HCT116 (cell line): ENCODE data around the gene HLA-DRB1. TPM values are rescaled to one million over a fixed set of nuclear protein-coding genes. Genes with fewer than 3 reads are reported as not detected.

Experiments
- ATAC-seq: fragments of 200-7000 bp; cut with Tn5 transposase; 2 replicates; pipeline ENCODE4 v1.9.1; 2020; ENCODE audit warnings: mild to moderate bottlenecking, moderate library complexity
- BruUV-seq: library from RNA; stranded (reverse); fragments of 400-500 nt; replicated peaks from 2 replicates; lab custom pipeline; 2021; lab: Mats Ljungman, UMichigan
- CTCF ChIA-PET: fragments of 300-600 bp; sonication (Branson Sonifier 250); formaldehyde crosslinking; loops from one replicate; lab custom pipeline; 2021; ENCODE audit warnings: antibody characterized with exemption; lab: Charles Lee
- POLR2A ChIA-PET: fragments of 300-600, 350-600 bp; sonication (Branson Sonifier 250); formaldehyde crosslinking; loops from one replicate; lab custom pipeline; 2021; ENCODE audit warnings: antibody characterized with exemption; lab: Charles Lee
- RAD21 ChIA-PET, 2 experiments: fragments of 300-600 bp; sonication (Branson Sonifier 250); formaldehyde crosslinking; loops; one replicate each; lab custom pipeline; 2023; ENCODE audit warnings: low total read pairs in 2 of 2; ENCODE audit not compliant: uncharacterized antibody in 2 of 2, unreplicated experiment in 2 of 2, low non-redundant PET in 1 of 2; lab: Charles Lee
- DNase-seq: peaks from one replicate; pipeline ENCODE4 v3.0.0-alpha.2; 2010; ENCODE audit warnings: low read depth, low spot score
- H2AFZ ChIP-seq: fragments of 200-600 bp; shearing (Covaris generic), sonication (generic); 2 replicates; pipeline ENCODE4 v1.6.1; 2017; ENCODE audit warnings: low read depth, mixed run types, mixed read lengths, antibody characterized with exemption, low read length; ENCODE audit not compliant: poor library complexity, severe bottlenecking
- H3K27ac ChIP-seq: 2 replicates; pipeline ENCODE4 v1.5.1; 2012; ENCODE audit warnings: low read depth, low read length
- H3K27me3 ChIP-seq: fragments of 200-600 bp; sonication (generic); 2 replicates; pipeline ENCODE4 v1.6.1; 2016; ENCODE audit warnings: mixed run types, low read length, mixed read lengths; ENCODE audit not compliant: insufficient read depth
- H3K36me3 ChIP-seq, 2 experiments: fragments of 200-500 bp in 1 of 2; fragments of 200-600 bp in 1 of 2; sonication (Bioruptor generic) in 1 of 2; sonication (generic) in 1 of 2; 2 replicates each; pipeline versions ENCODE4 v1.5.1 to v1.6.1; 2014 to 2016; ENCODE audit warnings: low read length in 2 of 2, inconsistent platforms in 1 of 2, mixed read lengths in 1 of 2, mixed run types in 1 of 2; ENCODE audit not compliant: insufficient read depth in 2 of 2, control insufficient read depth in 1 of 2
- H3K4me1 ChIP-seq, 2 experiments: fragments of 200-600 bp in 1 of 2; sonication (generic) in 1 of 2; 2 replicates each; pipeline versions ENCODE4 v1.5.1 to v1.6.1; 2012 to 2017; ENCODE audit warnings: low read length in 2 of 2, inconsistent platforms in 1 of 2, mild to moderate bottlenecking in 1 of 2, mixed read lengths in 1 of 2, mixed run types in 1 of 2, moderate library complexity in 1 of 2; ENCODE audit not compliant: insufficient read depth in 2 of 2, control insufficient read depth in 1 of 2
- H3K4me2 ChIP-seq: fragments of 200-600 bp; sonication (generic); 2 replicates; pipeline ENCODE4 v1.6.1; 2017; ENCODE audit warnings: mixed run types, low read length, mixed read lengths
- H3K4me3 ChIP-seq, 2 experiments: fragments of 200-600 bp in 1 of 2; sonication (generic) in 1 of 2; replicated peaks in 1 of 2; 2 replicates each; pipeline ENCODE4 v1.5.1; 2011 to 2016; ENCODE audit warnings: low read length in 2 of 2, control low read depth in 1 of 2, low read depth in 1 of 2, mild to moderate bottlenecking in 1 of 2, mixed read lengths in 1 of 2, mixed run types in 1 of 2
- H3K79me2 ChIP-seq: fragments of 200-600 bp; sonication (generic); 2 replicates; pipeline ENCODE4 v1.6.1; 2017; ENCODE audit warnings: mild to moderate bottlenecking, mixed run types, low read length, moderate library complexity, mixed read lengths; ENCODE audit not compliant: insufficient read depth
- H3K9ac ChIP-seq: fragments of 200-600 bp; sonication (generic); 2 replicates; pipeline ENCODE4 v1.6.1; 2016; ENCODE audit warnings: low read length, mixed read lengths
- H3K9me2 ChIP-seq: fragments of 200-600 bp; sonication (generic), shearing (Covaris generic); 2 replicates; pipeline ENCODE4 v1.6.1; 2017; ENCODE audit warnings: mixed run types, mild to moderate bottlenecking, moderate library complexity; ENCODE audit not compliant: insufficient read depth
- H3K9me3 ChIP-seq, 2 experiments: fragments of 200-500 bp in 1 of 2; fragments of 200-600 bp in 1 of 2; sonication (Bioruptor generic) in 1 of 2; sonication (generic) in 1 of 2; 2 replicates each; pipeline ENCODE4 v1.6.1; 2014 to 2017; ENCODE audit warnings: low read length in 2 of 2, mixed read lengths in 2 of 2, inconsistent platforms in 1 of 2, low read depth in 1 of 2, mild to moderate bottlenecking in 1 of 2, mixed run types in 1 of 2, moderate library complexity in 1 of 2; ENCODE audit not compliant: control insufficient read depth in 1 of 2, insufficient read depth in 1 of 2
- H4K20me1 ChIP-seq: fragments of 200-600 bp; sonication (generic), shearing (Covaris generic); 2 replicates; pipeline ENCODE4 v1.6.1; 2017; ENCODE audit warnings: mixed run types, mild to moderate bottlenecking, moderate library complexity; ENCODE audit not compliant: insufficient read depth
- ATF3 ChIP-seq: IDR thresholded peaks from 2 replicates; pipeline ENCODE4 v1.6.1; 2012
- EGR1 ChIP-seq: IDR thresholded peaks from 2 replicates; pipeline ENCODE4 v1.6.1; 2012; ENCODE audit warnings: low read depth
- ELF1 ChIP-seq: IDR thresholded peaks from 2 replicates; pipeline ENCODE4 v1.6.1; 2012; ENCODE audit warnings: low read depth, borderline replicate concordance
- FOSL1 ChIP-seq: IDR thresholded peaks from 2 replicates; pipeline ENCODE4 v1.6.1; 2012; ENCODE audit warnings: low read depth
- JUND ChIP-seq: IDR thresholded peaks from 2 replicates; pipeline ENCODE4 v1.6.1; 2012
- MAX ChIP-seq: IDR thresholded peaks from 2 replicates; pipeline ENCODE4 v1.6.1; 2012
- POLR2A ChIP-seq: IDR thresholded peaks from 2 replicates; pipeline ENCODE4 v1.7.0; 2011; ENCODE audit warnings: borderline replicate concordance; ENCODE audit not compliant: insufficient read depth, insufficient read length; ENCODE audit errors: extremely low read depth
- REST ChIP-seq: IDR thresholded peaks from 2 replicates; pipeline ENCODE4 v1.6.1; 2012; ENCODE audit warnings: low read depth
- SIN3A ChIP-seq: IDR thresholded peaks from 2 replicates; pipeline ENCODE4 v1.6.1; 2012; ENCODE audit warnings: low read depth
- SRF ChIP-seq: IDR thresholded peaks from 2 replicates; pipeline ENCODE4 v1.6.1; 2012; ENCODE audit warnings: low read depth
- TCF7L2 ChIP-seq: IDR thresholded peaks from 2 replicates; pipeline ENCODE4 v1.7.0; 2011; ENCODE audit warnings: borderline replicate concordance, inconsistent platforms; ENCODE audit not compliant: insufficient read depth, insufficient read length; ENCODE audit errors: extremely low read depth
- YY1 ChIP-seq: IDR thresholded peaks from 2 replicates; pipeline ENCODE4 v1.6.1; 2011; ENCODE audit warnings: low read length, low read depth, moderate library complexity, mild to moderate bottlenecking; ENCODE audit not compliant: insufficient replicate concordance; ENCODE audit errors: extremely low read depth
- intact Hi-C: fragments of 100-400 bp; cut with micrococcal nuclease; formaldehyde crosslinking; loops from 2 replicates; pipeline ENCODE4 v1.10.0; 2022
- total RNA-seq: library from RNA; stranded (reverse); gene quantifications from one replicate; pipeline ENCODE4 v1.2.1, GENCODE V29; 2021; ENCODE audit not compliant: unreplicated experiment

The HLA-DRB1 gene
- total RNA-seq, 1 experiment from 2014 or later: 2.7 TPM

- Histone ChIP-seq H4K20me1 (no peaks in the 10 kb centered on the region), H3K9me3 (no peaks in the 10 kb centered on the region), H2AFZ (no peak overlapping the region), H3K4me3 (no peak overlapping the region), H3K4me1 (no peaks in the 10 kb centered on the region), H3K36me3 (no peaks in the 10 kb centered on the region), H3K79me2 (no peaks in the 10 kb centered on the region), H3K4me2 (no peak overlapping the region), H3K9ac (no peak overlapping the region), H3K9me2 (no peaks in the 10 kb centered on the region), H3K27ac (no peak overlapping the region), H3K27me3 (no peaks in the 10 kb centered on the region)
- BruUV-seq: no TSS peak
- intact Hi-C loops: no loop called here
- DNase-seq: no peak
- ATAC-seq: no peak
- ChIA-PET RAD21 (no interaction called here), POLR2A (interaction anchor here (0.7 to 1.6 kb wide), 2 partner anchors 58 to 59 kb away, joined by 6 to 7 read pairs; partner anchors contain the start of gene HLA-DRB5), CTCF (no interaction called here)
- TF ChIP-seq ELF1 (no peak), YY1 (no peak), SIN3A (no peak), TCF7L2 (no peak), ATF3 (no peak), SRF (no peak), JUND (no peak), MAX (no peak), REST (no peak), EGR1 (no peak), FOSL1 (no peak), POLR2A (no peak)
Observed at GRCh38 chr6:32588156-32588555, 1.5 kb downstream of the HLA-DRB1 start.
